ENCODE data around the gene CDX2.

- TF ChIP-seq CTCF (IDR thresholded peaks at IDR 0.05), result no peak
- no peak for TF ChIP-seq EZH2 (IDR thresholded peaks at IDR 0.05; ENCODE audit: borderline replicate concordance, insufficient read depth, low read depth, low read length, poor library complexity, severe bottlenecking)
These were observed 43.8 kb upstream of the CDX2 start for GRCh38 chr13:28012896-28013295.

Data from B cell (primary cell).